Activated naive CD8-positive, alpha-beta T cell treated with anti-CD3 and anti-CD28 coated beads, Interleukin-2, amount 10 ng/mL, durations not matched to agents 7 days and 5 days (primary cell): Measurements from ENCODE around the gene MAD1L1. TPM values are rescaled to one million over a fixed set of nuclear protein-coding genes. Genes with fewer than 3 reads are reported as not detected.

Source experiments
- ATAC-seq: fragments of 150-1000 bp; cut with Tn5 transposase; one replicate; pipeline ENCODE4 v1.10.0; 2021; ENCODE audit warnings: low read depth, moderate library complexity
- POLR2A ChIA-PET: fragments of 350-600 bp; sonication (Branson Sonifier 250); formaldehyde crosslinking; loops from one replicate; lab custom pipeline; 2021; ENCODE audit warnings: antibody characterized with exemption; lab: Charles Lee
- DNase-seq: peaks from one replicate; pipeline ENCODE4 v3.0.0; 2021
- H3K27ac Mint-ChIP-seq: one replicate; pipeline ENCODE4 v1.8.0; 2022; ENCODE audit warnings: mild to moderate bottlenecking, mixed read lengths
- H3K27me3 Mint-ChIP-seq: one replicate; pipeline ENCODE4 v1.8.0; 2022; ENCODE audit warnings: mild to moderate bottlenecking, moderate library complexity, mixed read lengths
- H3K36me3 Mint-ChIP-seq: one replicate; pipeline ENCODE4 v1.8.0; 2021; ENCODE audit warnings: mild to moderate bottlenecking, mixed read lengths
- H3K4me1 Mint-ChIP-seq: one replicate; pipeline ENCODE4 v1.8.0; 2021; ENCODE audit warnings: mixed read lengths
- H3K4me3 Mint-ChIP-seq: one replicate; pipeline ENCODE4 v1.8.0; 2022; ENCODE audit warnings: mild to moderate bottlenecking, moderate library complexity, mixed read lengths
- H3K9me3 Mint-ChIP-seq: one replicate; pipeline ENCODE4 v1.8.0; 2021; ENCODE audit warnings: mixed read lengths
- total RNA-seq, 2 experiments: library from RNA; stranded (reverse); gene quantifications; one replicate each; pipeline ENCODE4 v1.2.3, GENCODE V29; 2021

The MAD1L1 gene
- total RNA-seq, 2 experiments from 2014 or later: 72.7 to 82.6 TPM

DNA sequence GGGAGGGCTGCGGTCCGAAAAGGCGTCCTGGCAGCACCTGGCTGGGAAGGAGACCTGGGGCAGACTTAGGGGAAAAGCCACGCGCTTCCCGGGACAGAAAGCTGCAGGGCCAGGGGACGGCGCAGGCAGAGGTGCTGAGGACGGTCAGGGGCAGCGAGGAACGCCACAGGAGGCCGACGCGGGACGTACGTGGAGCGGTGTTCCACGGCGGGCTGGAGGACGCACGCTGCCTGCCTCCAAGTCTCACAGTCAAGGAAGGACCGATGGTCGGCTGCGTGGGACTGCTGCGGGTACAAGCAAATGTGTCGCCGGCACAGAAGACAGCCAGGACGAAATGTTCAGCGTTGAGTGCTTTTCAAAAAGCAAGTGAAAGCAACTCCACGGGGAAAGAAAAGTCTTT, 317.4 kb downstream of the MAD1L1 start:
- ATAC-seq: no peak
- H3K27me3 Mint-ChIP-seq: no peaks in the 10 kb centered on the region
- H3K4me1 Mint-ChIP-seq: peaks cover 10% of the 10 kb centered on the region
- H3K36me3 Mint-ChIP-seq: no peaks in the 10 kb centered on the region
- H3K27ac Mint-ChIP-seq: no peak overlapping the region
- POLR2A ChIA-PET: no interaction called here
- no peak for DNase-seq
- no peaks in the 10 kb centered on the region for H3K9me3 Mint-ChIP-seq
- H3K4me3 Mint-ChIP-seq: no peak overlapping the region

DNA sequence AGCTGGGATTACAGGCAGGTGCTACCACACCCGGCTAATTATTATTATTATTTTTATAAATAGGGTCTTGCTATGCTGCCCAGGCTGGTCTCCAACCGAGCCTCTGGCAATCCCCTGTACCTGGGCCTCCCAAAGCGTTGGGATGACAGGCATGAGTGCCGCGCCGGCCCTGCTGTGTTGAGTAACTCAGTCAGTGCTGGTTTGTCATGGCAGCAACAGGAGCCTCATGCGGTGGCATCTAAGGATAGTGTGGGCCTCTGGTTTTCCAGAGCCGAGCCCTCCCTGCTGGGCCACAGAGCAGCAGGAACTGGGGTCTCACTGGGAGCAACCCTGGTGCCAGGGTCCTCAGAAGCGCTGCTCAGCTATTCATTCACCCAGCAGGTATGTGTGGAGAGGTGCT, 318.0 kb downstream of the MAD1L1 start:
- Mint-ChIP-seq H3K4me3 (no peak overlapping the region), H3K36me3 (no peaks in the 10 kb centered on the region), H3K27me3 (no peaks in the 10 kb centered on the region), H3K9me3 (no peaks in the 10 kb centered on the region), H3K27ac (no peak overlapping the region), H3K4me1 (peaks cover 4% of the 10 kb centered on the region)
- DNase-seq (no peak), ATAC-seq (no peak)
- POLR2A ChIA-PET: no interaction called here

DNA sequence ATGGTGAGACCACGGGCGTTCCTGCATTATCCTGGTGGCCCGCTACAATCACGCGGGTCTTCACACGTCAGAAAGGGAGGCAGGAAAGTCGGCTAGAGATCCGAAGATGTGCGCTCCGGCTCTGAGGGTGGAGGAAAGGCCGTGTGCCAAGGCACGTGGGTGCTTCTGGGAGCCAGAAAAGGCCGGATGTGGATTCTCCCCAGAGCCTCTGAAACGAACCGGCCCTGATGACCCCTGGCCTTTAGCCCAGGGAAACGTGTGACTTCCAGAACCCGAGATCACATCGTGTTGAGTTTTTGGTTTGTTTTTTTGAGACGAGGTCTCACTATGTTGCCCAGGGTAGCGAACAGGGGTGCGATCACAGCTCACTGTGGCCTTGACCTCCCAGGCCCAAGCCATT, 318.4 kb downstream of the MAD1L1 start:
- H3K9me3 Mint-ChIP-seq: no peaks in the 10 kb centered on the region
- POLR2A ChIA-PET: no interaction called here
- no peak overlapping the region for H3K27ac Mint-ChIP-seq
- no peaks in the 10 kb centered on the region for H3K36me3 Mint-ChIP-seq
- no peaks in the 10 kb centered on the region for H3K27me3 Mint-ChIP-seq
- DNase-seq: no peak
- no peak overlapping the region for H3K4me3 Mint-ChIP-seq
- no peak for ATAC-seq
- no peaks in the 10 kb centered on the region for H3K4me1 Mint-ChIP-seq

DNA sequence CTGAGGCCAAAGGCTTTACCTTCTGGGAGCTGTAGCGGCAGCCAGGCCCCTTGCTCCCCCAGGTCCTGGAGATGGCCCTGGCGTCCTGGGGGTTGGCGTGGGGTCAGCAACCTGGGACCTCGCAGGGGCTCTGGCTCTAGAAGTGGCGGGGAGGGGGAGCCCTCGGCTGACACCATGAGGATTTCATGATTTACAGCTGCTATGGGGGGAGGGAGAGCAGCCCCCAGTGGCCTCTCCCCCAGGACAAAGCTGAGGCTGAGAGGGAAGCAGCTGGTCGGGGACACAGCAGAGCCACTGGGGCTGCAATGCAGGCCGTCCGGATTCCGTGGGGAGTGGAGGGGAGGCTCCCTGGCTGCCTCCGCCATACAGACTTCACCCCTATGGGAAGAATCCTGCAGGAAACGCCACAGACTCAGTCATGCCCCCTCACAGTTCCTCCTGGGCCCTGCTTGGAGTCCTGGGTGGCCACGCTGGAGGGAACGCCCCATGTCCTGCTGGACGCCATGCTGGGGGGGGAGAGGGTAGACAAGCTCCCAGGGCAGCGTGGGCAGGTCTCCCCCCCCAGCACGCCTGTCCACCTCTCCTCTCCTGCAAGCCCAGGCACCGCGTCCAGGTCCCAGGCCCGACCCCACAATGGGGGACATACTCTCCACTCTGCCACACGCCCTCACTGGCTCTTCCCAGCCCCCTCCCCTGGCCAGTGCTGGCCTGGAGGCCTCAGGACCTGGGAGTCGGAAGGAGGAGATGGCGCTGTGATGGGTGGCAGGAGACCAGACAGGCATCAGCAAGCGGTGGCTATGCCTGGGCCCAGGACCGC, 319.1 kb downstream of the MAD1L1 start:
- no peak overlapping the region for H3K4me3 Mint-ChIP-seq
- no peaks in the 10 kb centered on the region for H3K36me3 Mint-ChIP-seq
- H3K9me3 Mint-ChIP-seq: no peaks in the 10 kb centered on the region
- H3K27ac Mint-ChIP-seq: no peak overlapping the region
- POLR2A ChIA-PET: no interaction called here
- no peaks in the 10 kb centered on the region for H3K4me1 Mint-ChIP-seq
- H3K27me3 Mint-ChIP-seq: no peaks in the 10 kb centered on the region
- no peak for DNase-seq
- ATAC-seq: no peak

DNA sequence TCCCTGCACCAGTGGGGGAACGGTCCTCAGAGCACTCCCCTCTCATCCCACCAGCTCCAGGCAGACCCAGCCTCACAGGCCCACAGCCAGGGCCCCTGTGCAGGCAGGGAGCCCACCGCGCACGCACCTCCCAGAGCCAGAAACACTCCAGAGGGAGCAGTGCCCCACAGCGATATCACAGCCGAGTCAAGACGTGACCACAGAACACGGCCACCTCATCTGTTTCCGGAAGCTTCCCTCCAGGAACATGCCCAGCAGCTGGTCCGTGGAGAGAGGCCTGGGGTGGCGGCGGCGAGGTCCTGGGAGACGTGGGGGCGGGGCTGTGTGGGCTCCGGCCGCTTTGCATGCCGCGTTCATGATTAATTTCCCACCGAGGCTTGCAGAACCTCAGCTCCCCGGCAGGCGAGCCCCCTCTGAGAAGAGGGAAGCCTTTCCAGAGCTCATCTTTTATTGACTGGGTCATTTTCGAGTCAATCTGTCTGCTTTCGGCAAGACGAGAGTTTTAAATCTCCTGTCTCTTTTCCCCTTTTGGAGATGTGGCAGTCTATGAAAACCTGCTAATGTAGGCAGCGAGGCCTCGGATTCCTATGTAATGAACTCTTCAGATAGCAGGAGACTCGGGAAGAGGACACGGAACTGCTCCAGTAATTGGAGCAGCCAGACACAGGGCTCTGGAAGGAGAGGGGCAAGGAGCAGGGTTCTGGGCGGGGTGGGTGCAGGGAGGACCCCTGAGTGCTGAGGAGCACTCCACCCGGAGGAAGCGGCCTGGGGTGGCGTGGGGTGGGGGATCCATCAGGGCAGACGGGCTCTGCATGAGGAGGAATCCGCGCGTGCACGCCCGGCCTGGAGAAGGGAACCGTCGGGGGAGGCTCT, 319.9 kb downstream of the MAD1L1 start:
- POLR2A ChIA-PET: no interaction called here
- Mint-ChIP-seq H3K27me3 (no peaks in the 10 kb centered on the region), H3K4me1 (no peaks in the 10 kb centered on the region), H3K9me3 (no peaks in the 10 kb centered on the region), H3K27ac (no peak overlapping the region), H3K36me3 (no peaks in the 10 kb centered on the region), H3K4me3 (no peak overlapping the region)
- ATAC-seq (no peak), DNase-seq (no peak)

DNA sequence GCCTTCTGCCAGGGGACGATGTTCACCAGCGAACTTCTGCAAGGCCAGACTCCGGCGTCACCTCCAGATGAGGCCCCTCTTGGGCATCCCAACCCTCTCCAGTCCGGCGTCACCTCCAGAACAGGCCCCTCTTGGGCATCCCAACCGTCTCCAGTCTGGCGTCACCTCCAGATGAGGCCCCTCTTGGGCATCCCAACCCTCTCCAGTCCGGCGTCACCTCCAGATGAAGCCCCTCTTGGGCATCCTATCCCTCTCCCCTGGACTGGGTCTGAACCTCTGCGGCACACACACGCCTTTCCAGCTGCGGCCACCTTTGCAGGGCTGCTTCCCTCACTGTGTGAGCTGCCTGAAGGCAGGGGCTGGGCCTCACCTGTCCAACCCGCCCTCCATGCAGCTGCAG, 321.2 kb downstream of the MAD1L1 start:
- Mint-ChIP-seq H3K36me3 (no peaks in the 10 kb centered on the region), H3K9me3 (no peaks in the 10 kb centered on the region), H3K27me3 (no peaks in the 10 kb centered on the region), H3K27ac (no peak overlapping the region), H3K4me1 (no peaks in the 10 kb centered on the region), H3K4me3 (no peak overlapping the region)
- ATAC-seq (no peak), DNase-seq (no peak)
- POLR2A ChIA-PET: no interaction called here

DNA sequence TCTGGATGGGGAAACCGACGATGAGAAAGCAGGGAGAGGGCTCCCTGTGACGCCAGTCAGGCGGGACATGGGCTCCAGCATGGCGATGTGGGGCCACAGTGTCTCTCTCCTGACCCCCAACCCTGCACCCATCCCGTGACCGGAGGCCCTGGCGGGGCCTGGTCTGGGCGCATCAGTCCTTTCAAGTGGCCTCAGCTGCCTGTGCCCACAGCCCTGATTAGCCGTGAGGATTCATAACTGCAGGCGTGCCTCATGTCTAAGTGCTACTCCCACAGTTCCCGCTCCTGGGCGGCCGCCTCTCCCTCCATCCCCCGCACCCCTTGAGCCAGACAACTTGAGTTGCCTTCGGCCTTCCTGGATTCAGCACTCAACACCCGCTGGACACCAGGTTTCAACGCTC, 321.9 kb downstream of the MAD1L1 start:
- POLR2A ChIA-PET: no interaction called here
- no peak overlapping the region for H3K27ac Mint-ChIP-seq
- no peaks in the 10 kb centered on the region for H3K9me3 Mint-ChIP-seq
- no peak overlapping the region for H3K4me3 Mint-ChIP-seq
- H3K4me1 Mint-ChIP-seq: no peaks in the 10 kb centered on the region
- H3K27me3 Mint-ChIP-seq: no peaks in the 10 kb centered on the region
- H3K36me3 Mint-ChIP-seq: no peaks in the 10 kb centered on the region
- DNase-seq (no peak), ATAC-seq (no peak)

DNA sequence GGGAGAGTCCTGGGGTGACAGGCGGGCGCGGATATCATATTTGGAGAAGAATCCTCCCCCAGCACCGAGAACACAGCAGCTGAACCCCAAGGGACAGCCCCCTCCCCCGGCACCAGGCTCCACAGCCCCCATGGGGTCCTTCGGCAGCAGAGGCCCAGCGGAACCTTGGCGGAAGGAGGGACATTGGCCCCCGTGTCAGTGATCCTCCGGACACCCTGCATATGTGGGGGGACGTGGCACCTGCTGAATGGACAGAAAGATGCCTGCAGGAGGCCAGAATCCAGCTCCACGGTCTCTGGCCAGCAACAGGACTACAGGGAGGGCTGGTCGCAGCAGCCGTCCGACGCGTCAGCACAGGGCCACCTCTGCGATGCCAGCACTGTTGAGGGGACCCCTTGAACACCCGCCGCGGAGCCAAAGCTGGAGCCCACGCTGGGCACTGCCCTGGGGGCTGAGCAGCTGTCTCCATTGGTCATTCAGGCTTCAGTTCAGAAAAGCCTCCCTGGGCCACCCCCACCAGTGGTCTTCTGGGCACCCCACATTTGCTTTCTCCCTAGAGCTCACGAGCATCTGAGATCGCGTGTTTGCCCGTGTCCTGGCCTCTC, 322.6 kb downstream of the MAD1L1 start:
- POLR2A ChIA-PET: no interaction called here
- H3K9me3 Mint-ChIP-seq: no peaks in the 10 kb centered on the region
- no peaks in the 10 kb centered on the region for H3K36me3 Mint-ChIP-seq
- no peaks in the 10 kb centered on the region for H3K27me3 Mint-ChIP-seq
- H3K4me1 Mint-ChIP-seq: no peaks in the 10 kb centered on the region
- no peak overlapping the region for H3K4me3 Mint-ChIP-seq
- no peak for ATAC-seq
- DNase-seq: no peak
- H3K27ac Mint-ChIP-seq: no peak overlapping the region

DNA sequence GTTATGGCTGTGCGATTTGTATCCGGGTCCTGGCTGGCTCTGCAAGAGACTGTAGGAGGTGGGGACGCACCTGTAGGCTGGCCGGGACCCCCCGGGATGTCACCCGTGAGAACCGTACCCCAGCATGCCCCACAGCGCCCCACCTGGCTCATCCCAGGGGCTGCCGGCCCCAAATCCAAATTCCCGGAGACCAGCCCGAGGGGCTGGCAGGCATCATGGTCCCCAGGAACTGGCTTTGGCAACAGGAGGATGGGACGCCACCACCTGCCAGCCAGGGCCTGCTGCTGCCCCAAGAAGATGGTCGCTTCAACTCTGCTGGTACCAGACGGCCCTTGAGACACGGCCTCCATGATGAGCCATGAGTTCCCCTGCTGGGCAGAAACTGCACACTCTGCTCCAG, 323.3 kb downstream of the MAD1L1 start:
- H3K36me3 Mint-ChIP-seq: no peaks in the 10 kb centered on the region
- no peaks in the 10 kb centered on the region for H3K9me3 Mint-ChIP-seq

DNA sequence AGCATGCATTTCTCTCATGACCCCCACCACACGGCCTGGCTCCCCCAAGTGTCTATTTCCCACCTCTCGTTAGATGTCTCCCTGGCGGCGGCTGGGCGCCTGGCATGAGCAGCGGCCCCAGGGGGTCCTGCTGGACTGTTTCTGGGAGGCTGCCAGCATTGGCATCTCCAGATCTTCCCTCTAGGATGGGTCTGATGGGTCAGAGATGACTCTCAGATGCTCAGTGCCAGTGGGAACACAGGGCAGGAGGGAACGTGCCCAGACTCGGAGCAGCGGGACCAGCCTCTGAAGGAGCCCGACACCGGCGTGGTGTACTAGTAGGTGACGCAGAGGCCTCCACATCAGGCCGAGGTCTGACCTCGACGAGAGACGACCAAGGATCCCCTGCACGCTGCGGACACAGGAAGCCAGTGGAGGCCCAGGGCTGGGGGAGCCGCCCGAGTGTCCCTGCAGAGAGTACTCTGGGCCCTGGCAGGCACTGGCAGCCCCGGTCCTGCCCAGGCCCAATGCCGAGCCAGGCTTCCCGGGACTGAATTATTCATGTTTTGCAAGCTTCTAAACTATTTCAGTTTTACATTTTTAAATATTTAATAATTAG, 323.8 kb downstream of the MAD1L1 start:
- DNase-seq: no peak
- no peaks in the 10 kb centered on the region for H3K4me1 Mint-ChIP-seq
- H3K27me3 Mint-ChIP-seq: no peaks in the 10 kb centered on the region
- no peak for ATAC-seq
- no peak overlapping the region for H3K27ac Mint-ChIP-seq
- POLR2A ChIA-PET: no interaction called here
- H3K36me3 Mint-ChIP-seq: no peaks in the 10 kb centered on the region
- no peak overlapping the region for H3K4me3 Mint-ChIP-seq
- H3K9me3 Mint-ChIP-seq: no peaks in the 10 kb centered on the region

More for the DNA sequence above, 323.3 kb downstream of the MAD1L1 start:
- Mint-ChIP-seq H3K4me1 (no peaks in the 10 kb centered on the region), H3K27me3 (no peaks in the 10 kb centered on the region), H3K4me3 (no peak overlapping the region), H3K27ac (no peak overlapping the region)
- DNase-seq: no peak
- no peak for ATAC-seq
- POLR2A ChIA-PET: no interaction called here

DNA sequence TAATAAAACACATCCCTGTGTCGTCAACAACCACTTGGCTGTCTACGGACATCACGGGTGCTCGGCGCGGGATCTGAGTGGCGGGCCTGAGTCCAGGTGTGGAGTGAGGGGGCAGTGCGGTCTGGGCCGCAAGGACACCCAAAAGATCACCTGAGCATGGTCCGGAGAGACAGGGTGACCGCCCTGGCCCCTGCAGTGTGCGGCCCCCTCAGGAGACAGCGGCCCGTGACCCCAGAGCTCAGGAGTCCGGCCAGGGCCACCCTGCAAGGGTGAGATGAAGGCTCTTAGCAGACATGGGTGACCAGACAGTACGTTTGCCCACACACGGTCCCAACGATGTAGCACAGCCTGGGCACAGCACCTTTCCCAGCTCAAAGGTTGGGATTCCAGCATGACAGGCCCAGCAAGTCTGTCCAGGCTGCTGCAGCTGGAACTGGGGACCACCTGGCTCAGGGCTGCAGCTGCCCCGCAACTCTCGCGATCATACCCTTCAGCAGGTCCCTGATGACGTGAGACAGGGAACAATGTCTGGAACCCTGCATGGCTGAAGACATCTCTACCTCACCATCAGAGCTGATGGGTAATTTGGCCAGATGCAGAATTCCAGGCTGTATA, 324.9 kb downstream of the MAD1L1 start:
- Mint-ChIP-seq H3K27me3 (no peaks in the 10 kb centered on the region), H3K4me3 (no peak overlapping the region), H3K36me3 (no peaks in the 10 kb centered on the region), H3K4me1 (no peaks in the 10 kb centered on the region), H3K27ac (no peak overlapping the region), H3K9me3 (no peaks in the 10 kb centered on the region)
- DNase-seq: no peak
- POLR2A ChIA-PET: no interaction called here
- ATAC-seq: no peak

DNA sequence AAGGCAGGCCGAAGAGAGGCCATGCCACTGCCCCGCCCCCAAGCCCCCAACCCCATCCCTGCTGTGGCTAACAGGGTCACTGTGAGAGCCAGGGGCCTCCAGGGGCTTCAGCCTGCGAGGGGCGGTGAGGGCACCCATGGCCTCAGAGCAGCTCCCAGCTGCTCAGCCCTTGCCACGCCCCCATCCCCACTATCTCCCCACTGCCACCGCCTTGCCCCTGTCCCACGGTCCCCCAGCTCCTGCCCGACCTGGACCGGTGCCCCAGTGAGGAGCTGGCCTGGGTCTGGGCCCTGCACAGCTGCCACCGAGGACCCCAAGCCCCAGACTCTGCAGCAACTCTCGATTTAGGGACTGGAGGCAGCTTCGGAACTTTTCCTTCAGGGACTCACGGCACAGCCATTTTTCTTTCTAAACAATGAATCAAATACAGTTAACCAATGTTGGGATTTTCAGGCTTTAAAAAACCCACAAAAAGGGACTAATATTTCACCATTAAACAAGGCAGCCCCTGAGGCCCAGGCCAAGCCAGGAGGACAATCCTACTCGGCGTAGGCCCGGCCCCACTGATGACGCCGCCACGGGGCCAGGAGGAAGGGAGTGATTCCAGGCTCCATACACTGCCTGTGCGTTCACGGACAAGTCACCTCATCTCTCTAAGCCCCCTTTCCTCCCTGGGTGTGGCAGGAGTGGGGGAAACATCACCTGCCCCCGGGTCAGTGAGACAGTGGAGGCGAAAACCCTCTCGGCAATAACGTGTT, 325.6 kb downstream of the MAD1L1 start:
- Mint-ChIP-seq H3K27ac (no peak overlapping the region), H3K9me3 (no peaks in the 10 kb centered on the region), H3K27me3 (no peaks in the 10 kb centered on the region), H3K36me3 (no peaks in the 10 kb centered on the region), H3K4me3 (no peak overlapping the region), H3K4me1 (no peaks in the 10 kb centered on the region)
- DNase-seq (no peak), ATAC-seq (no peak)
- POLR2A ChIA-PET: no interaction called here
